HEK293T (cell line): ENCODE results near the gene CACNA1C.
"Not testable (repeated sequence)": the region's sequence is repeated elsewhere in the genome, so short reads cannot be mapped to it uniquely, and the experiment has no call there.

ENCODE experiments used
- CTCF ChIA-PET: fragments of 350-600 bp; formaldehyde crosslinking; extraction: SDS; loops from one replicate; lab custom pipeline; 2021; ENCODE audit warnings: antibody characterized with exemption, inconsistent platforms; lab: Yijun Ruan, JAX
- POLR2A ChIA-PET: fragments of 350-600 bp; formaldehyde crosslinking; extraction: SDS; loops from one replicate; lab custom pipeline; 2020; ENCODE audit warnings: antibody characterized with exemption, inconsistent platforms; lab: Yijun Ruan, JAX
- DNase-seq: peaks from one replicate; pipeline ENCODE4 v3.0.0; 2012; ENCODE audit warnings: mixed read lengths; ENCODE audit errors: extremely low spot score
- ARNT ChIP-seq: fragments of 450-650 bp; IDR thresholded peaks from 2 replicates; pipeline ENCODE4 v1.6.1; 2017; ENCODE audit warnings: mild to moderate bottlenecking
- BHLHE40 ChIP-seq: fragments of 450-650 bp; IDR thresholded peaks from 2 replicates; pipeline ENCODE4 v1.6.1; 2016; ENCODE audit warnings: mild to moderate bottlenecking, moderate library complexity, borderline replicate concordance
- CTBP1 ChIP-seq: fragments of 450-650 bp; IDR thresholded peaks from 2 replicates; pipeline ENCODE4 v1.6.1; 2016; ENCODE audit warnings: borderline replicate concordance
- ELF4 ChIP-seq: fragments of 450-650 bp; IDR thresholded peaks from 2 replicates; pipeline ENCODE4 v1.6.1; 2017; ENCODE audit warnings: antibody characterized with exemption
- FOXA1 ChIP-seq: fragments of 450-650 bp; IDR thresholded peaks from 2 replicates; pipeline ENCODE4 v1.6.1; 2016; ENCODE audit warnings: mild to moderate bottlenecking
- FOXK2 ChIP-seq: fragments of 450-650 bp; IDR thresholded peaks from 2 replicates; pipeline ENCODE4 v1.6.1; 2016; ENCODE audit warnings: mild to moderate bottlenecking
- FOXM1 ChIP-seq: fragments of 450-650 bp; IDR thresholded peaks from 2 replicates; pipeline ENCODE4 v1.6.1; 2017; ENCODE audit warnings: mild to moderate bottlenecking, borderline replicate concordance
- HDGF ChIP-seq: fragments of 450-650 bp; IDR thresholded peaks from 2 replicates; pipeline ENCODE4 v1.6.1; 2017; ENCODE audit warnings: antibody characterized with exemption, borderline replicate concordance
- L3MBTL2 ChIP-seq: fragments of 450-650 bp; conservative IDR thresholded peaks from 2 replicates; pipeline ENCODE4 v1.6.1; 2016; ENCODE audit warnings: mild to moderate bottlenecking
- LEF1 ChIP-seq: fragments of 450-650 bp; IDR thresholded peaks from 2 replicates; pipeline ENCODE4 v1.6.1; 2017; ENCODE audit warnings: mild to moderate bottlenecking, borderline replicate concordance
- NFRKB ChIP-seq: fragments of 450-650 bp; IDR thresholded peaks from 2 replicates; pipeline ENCODE4 v1.6.1; 2016; ENCODE audit warnings: mild to moderate bottlenecking, moderate library complexity
- SP1 ChIP-seq: fragments of 450-650 bp; IDR thresholded peaks from 2 replicates; pipeline ENCODE4 v1.6.1; 2017
- SUZ12 ChIP-seq: fragments of 450-650 bp; IDR thresholded peaks from 2 replicates; pipeline ENCODE4 v1.6.1; 2016; ENCODE audit warnings: mild to moderate bottlenecking
- TARDBP ChIP-seq: fragments of 450-650 bp; IDR thresholded peaks from 2 replicates; pipeline ENCODE4 v1.6.1; 2016
- ZNF384 ChIP-seq: fragments of 450-650 bp; IDR thresholded peaks from 2 replicates; pipeline ENCODE4 v1.6.1; 2016
- TF ChIP-seq, protein P1 (sequence below): fragments of 450-650 bp; IDR thresholded peaks from 2 replicates; pipeline ENCODE4 v1.6.1; 2016

Gene CACNA1C

DNA sequence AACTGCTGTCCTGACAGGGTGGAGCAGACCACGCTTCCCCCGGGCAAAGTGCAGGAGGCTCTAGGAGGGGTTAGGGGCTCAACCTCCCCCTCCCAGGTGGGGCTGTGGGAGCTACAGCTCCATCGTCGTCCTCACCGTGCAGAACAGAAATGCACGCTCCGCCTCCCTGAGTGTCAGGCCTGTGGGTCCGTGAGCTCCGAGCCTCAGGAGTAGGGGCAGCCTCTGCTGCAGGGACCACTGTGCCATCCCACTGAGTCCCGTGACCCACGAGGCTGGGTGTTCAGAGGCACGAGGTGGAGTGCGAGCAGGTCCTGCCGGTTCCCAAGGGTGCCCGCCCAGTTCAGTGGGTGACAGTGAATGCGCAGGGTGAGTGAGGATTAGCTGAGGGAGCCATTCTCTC, 48.6 kb downstream of the CACNA1C start:
- ChIA-PET CTCF (no interaction called here), POLR2A (no interaction called here)
- no peak for DNase-seq
- no peak for TF ChIP-seq NFRKB

DNA sequence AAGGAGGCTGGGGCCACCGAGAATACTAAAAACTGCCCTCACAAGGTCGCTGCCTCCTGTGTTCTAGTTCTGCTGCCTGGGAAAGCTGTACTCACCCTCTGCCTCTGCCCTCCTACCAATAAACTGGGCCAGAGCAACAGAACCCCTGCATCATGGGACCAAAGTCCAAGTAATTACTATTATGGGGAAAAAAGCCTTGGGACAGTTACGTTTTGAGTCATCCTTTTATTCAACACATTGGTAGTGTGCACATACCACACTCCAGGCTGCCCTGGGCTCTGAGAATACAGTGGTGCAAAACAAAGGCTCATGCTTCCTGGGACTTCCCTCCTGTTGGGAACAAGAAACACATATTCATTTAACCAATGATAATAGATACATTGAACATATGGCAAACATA, 49.0 kb downstream of the CACNA1C start:
- TF ChIP-seq FOXM1 = no peak
- TF ChIP-seq HDGF = no peak
- no peak for TF ChIP-seq ZNF384
- TF ChIP-seq FOXA1 = no peak
- TF ChIP-seq FOXK2 = no peak
- TF ChIP-seq ARNT = no peak
- ChIA-PET POLR2A (no interaction called here), CTCF (no interaction called here)
- DNase-seq = no peak

- POLR2A ChIA-PET, CTCF ChIA-PET: not testable (repeated sequence)
Observed at GRCh38 chr12:2102736-2103135, 49.9 kb downstream of the CACNA1C start.

GRCh38 chr12:2105387-2105786, 52.6 kb downstream of the CACNA1C start:
- POLR2A ChIA-PET, DNase-seq: not testable (repeated sequence)
- CTCF ChIA-PET = interaction anchor here (1.1 kb wide), 1 partner anchor 8 kb away, joined by 3 read pairs; no protein-coding TSS in a partner anchor

More at GRCh38 chr12:2102736-2103135, 49.9 kb downstream of the CACNA1C start:
- DNase-seq = not testable (repeated sequence)

DNA sequence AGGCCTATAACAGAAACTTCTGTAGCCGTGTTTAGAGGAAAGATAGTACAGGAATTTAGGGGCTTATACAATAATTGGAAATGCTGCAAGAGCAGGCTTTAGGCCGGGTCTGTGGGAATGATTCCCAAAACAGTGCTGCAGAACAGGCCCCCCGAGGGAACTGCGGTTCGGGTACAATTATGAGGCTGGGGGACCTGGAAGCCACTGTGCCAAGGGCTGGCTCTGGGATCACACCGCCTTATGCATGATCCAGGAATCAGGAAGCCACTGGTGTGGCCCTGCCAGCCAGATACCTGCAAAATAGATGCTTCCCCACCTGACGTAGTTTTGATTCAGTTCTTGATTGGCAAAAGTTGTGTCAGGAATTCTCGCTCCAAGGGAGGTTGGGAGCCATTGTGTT, 55.4 kb downstream of the CACNA1C start:
- ChIA-PET CTCF (no interaction called here), POLR2A (no interaction called here)
- DNase-seq = no peak
- TF ChIP-seq CTBP1 = no peak
- TF ChIP-seq TARDBP = no peak
- TF ChIP-seq, protein P1, sequence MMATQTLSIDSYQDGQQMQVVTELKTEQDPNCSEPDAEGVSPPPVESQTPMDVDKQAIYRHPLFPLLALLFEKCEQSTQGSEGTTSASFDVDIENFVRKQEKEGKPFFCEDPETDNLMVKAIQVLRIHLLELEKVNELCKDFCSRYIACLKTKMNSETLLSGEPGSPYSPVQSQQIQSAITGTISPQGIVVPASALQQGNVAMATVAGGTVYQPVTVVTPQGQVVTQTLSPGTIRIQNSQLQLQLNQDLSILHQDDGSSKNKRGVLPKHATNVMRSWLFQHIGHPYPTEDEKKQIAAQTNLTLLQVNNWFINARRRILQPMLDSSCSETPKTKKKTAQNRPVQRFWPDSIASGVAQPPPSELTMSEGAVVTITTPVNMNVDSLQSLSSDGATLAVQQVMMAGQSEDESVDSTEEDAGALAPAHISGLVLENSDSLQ = no peak
- TF ChIP-seq L3MBTL2 = no peak
- TF ChIP-seq LEF1 = no peak
- no peak for TF ChIP-seq FOXA1
- no peak for TF ChIP-seq FOXM1
- TF ChIP-seq BHLHE40 = no peak
- no peak for TF ChIP-seq SUZ12
- no peak for TF ChIP-seq ARNT
- no peak for TF ChIP-seq ZNF384
- TF ChIP-seq SP1 = no peak
- TF ChIP-seq NFRKB = no peak
- TF ChIP-seq ELF4 = no peak
- no peak for TF ChIP-seq HDGF
- TF ChIP-seq FOXK2 = no peak

DNA sequence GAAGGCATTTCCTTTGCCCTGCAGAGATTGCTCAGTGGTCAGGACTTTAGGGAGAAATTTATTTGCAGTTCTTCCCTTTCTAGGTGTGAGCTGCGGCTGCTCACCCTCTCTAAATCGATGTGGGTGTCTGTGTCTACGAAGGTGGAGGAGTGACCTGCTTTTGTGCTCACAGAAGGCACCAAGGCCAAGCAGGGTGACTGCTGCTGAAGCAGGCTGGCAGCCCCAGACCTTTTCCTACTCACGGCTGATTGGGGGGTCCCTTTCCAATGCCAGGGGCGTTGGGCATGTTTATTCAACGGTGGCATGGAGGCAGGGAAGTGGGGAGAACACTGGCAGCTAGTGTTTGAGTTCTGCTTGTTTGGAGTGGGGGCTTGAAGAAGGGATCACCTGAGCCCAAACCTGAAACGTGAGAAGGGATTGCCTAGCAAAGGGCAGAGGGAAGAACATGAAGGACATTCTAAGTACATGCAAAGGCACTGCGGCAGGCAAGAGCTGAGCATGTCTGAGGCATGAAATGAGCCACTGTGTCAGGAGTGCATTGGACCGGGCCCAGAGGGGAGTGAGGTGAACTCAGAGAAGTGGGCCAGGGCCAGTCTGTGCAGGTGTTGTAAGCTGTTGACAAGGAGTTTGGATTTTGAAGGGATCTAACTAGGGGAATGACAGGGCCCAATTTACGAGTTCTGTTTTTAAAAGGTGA, 56.3 kb downstream of the CACNA1C start:
- POLR2A ChIA-PET = no interaction called here
- DNase-seq = no peak
- CTCF ChIA-PET = interaction anchor here (0.8 kb wide), 1 partner anchor 178 kb away, joined by 3 read pairs; no protein-coding TSS in a partner anchor
- no peak for TF ChIP-seq SUZ12
- no peak for TF ChIP-seq ZNF384
- no peak for TF ChIP-seq CTBP1
- TF ChIP-seq HDGF = no peak
- TF ChIP-seq LEF1 = no peak
- TF ChIP-seq NFRKB = no peak
- no peak for TF ChIP-seq SP1
- TF ChIP-seq L3MBTL2 = no peak

GRCh38 chr12:2110127-2110526, 57.3 kb downstream of the CACNA1C start:
- ChIA-PET CTCF (no interaction called here), POLR2A (no interaction called here)
- no peak for DNase-seq
- TF ChIP-seq ELF4 = no peak
- TF ChIP-seq CTBP1 = no peak
- no peak for TF ChIP-seq SUZ12
- no peak for TF ChIP-seq FOXM1
- TF ChIP-seq L3MBTL2 = no peak
- no peak for TF ChIP-seq ZNF384
- no peak for TF ChIP-seq FOXA1
- TF ChIP-seq SP1 = no peak

DNA sequence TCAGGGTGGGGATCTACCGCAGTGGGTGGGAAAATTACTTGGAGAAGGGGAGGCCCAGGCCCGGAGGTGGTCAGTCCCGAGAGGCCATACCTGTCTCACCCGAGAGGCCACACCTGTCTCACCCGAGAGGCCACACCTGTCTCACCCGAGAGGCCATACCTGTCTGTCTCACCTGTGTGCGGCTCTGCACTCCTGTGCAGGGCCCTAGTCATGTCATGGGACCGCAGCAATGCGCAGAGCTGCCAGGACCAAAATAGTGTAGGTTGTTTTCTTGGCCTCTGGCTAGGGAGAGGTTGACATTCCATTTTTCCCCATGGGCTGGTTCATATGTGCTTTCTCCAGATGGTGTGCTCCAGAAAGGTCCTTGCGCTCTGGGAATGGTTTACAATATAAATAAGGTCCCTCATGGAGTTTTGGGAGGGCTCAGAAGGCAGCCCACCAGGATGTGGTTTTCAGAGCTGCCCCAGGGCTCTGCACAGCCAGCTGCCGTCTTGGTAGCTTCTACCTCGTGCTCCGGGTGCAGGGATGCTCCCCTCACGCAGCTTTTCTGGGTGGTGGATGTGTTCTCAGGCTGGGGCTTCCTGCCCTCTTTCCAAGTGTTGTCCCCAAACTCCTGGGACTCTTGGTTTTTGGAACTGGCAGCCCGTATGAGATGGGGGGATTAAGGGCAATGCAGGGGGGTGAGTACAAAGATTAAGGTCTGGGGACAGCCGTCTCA, 58.2 kb downstream of the CACNA1C start:
- DNase-seq = no peak
- TF ChIP-seq ELF4 = no peak
- ChIA-PET POLR2A (no interaction called here), CTCF (no interaction called here)

DNA sequence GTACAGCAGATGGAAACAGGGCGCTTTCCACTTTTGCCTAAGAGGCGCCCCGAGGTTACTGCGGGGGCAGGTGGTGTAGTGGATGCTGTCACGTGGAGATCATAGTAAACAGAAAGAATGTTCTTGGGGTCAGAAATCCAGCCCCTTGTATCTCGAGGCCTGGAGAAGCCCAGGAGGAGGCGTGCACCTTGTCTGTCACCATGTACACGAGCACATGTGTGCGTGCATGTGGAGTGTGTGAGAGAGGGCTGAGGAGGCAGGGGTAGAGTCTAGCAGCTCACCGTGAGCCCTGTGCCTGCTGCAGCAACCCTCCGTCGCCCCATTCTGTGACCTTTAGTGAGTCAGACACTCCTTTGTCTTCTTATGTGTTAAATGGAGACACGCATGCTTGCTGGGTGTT, 59.0 kb downstream of the CACNA1C start:
- ChIA-PET CTCF (no interaction called here), POLR2A (no interaction called here)
- no peak for DNase-seq
- TF ChIP-seq L3MBTL2 (no peak), BHLHE40 (no peak), CTBP1 (no peak), NFRKB (no peak)
